GM21390 (cell line): Measurements from ENCODE around the gene BCL7A.

ENCODE experiments used
- ATAC-seq: cut with Tn5 transposase; IDR thresholded peaks from one replicate; pipeline ENCODE4 v1.9.1; 2021; ENCODE audit not compliant: unreplicated experiment

The BCL7A gene

GRCh38 chr12:121996945-121997612 is 24.6 kb upstream of the BCL7A start:
- no peak for ATAC-seq

DNA sequence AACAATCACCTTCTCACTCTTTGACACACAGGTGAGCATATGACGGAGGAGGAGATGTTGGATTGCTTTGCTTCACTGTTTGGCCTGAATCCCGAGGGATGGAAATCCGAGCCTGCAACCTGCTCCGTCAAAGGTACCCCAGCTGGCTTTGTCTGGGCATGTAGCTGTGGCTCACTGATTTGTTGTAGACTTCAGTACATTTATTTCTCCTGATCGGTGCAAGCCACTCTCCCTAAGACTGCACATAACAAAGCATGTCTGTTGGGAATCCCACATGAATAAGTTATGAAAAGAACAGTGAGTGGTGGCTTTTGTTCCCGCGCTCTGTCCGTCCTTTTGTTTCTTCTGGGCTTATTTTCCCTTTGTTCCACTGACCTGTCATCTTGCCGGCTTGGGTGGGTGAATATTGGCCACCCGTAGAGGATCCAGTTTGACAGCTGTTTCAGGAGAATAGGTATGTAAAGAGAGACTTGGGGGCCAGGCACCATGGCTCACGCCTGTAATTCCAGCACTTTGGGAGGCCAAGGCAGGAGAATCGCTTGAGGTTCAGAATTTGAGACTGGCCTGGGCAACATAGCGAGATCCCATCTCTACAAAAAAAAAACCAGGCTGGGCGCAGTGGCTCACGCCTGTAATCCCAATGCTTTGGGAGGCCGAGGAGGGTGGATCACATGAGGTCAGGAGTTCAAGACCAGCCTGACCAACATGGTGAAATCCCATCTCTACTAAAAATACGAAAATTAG is 20.0 kb upstream of the BCL7A start:
- ATAC-seq: no peak

DNA sequence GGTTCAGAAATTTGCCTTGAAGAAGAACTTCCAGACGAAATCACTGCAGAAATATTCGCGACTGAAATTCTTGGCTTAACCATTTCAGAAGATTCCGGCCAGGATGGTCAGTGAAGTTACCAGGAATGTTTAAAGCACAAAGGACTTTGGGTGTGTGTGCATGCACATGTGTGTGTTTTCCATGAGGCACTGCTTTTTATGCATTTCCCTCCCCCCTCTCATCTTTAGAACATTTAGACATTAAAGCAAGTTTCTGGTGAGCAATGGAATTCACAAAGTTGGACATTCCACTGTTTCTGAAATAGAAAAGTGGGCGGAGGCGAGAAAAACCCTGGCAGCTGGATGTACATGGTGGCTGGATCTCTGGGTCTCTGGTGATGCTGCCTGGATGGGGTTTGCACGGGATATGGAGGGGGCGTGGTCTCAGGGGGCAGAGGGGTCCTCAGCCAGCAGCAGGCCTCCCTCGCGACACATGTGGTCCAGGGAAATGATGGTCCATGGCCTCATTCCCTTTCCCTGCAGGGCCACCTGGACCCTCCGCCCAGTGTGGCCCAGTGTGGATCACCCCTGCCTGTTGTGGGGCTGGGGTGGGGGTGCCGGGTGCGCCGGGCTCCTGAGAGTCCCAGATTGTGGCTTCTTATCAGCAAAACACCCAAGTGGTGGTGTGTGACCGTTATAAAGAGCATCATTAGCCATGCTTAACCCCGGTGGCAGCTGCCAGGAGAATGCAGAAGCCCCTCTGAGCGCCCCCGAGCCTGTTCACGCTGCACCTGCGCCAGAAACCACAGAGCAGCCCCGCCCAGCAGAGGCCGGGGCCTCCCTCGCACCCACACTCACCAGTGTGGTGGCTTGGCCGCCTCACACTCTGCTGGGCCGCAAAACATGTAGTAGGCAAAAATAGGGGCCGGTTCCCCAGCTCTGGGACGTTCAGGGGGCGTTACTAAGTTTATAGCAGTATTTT is 17.8 kb upstream of the BCL7A start:
- ATAC-seq: no peak

- ATAC-seq: no peak
These were observed 17.0 kb upstream of the BCL7A start for GRCh38 chr12:122004633-122005071.

- no peak for ATAC-seq
These were observed 16.4 kb upstream of the BCL7A start for GRCh38 chr12:122005252-122005776.

- ATAC-seq: no peak
These were observed 15.3 kb upstream of the BCL7A start for GRCh38 chr12:122006186-122006926.

GRCh38 chr12:122009741-122010140 is 11.9 kb upstream of the BCL7A start:
- ATAC-seq: no peak

DNA sequence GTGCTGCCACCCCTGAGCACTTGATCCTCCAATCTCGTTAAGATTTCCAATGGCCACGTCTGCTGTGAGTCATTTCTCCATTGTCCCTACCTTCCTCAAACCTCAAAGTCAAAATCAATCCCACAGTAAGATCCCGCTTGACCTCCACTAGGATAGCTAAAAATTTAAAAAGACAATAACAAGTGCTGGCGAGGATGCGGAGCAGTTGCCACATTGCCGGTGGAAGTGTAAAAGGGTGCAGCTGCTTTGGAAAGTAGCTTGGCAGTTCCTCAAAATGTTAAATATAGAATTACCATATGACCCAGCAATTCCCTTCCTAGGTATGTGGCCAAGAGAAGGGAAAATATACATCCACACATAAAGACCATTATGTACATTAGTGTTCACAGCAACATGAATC is 9.5 kb upstream of the BCL7A start:
- ATAC-seq: no peak

GRCh38 chr12:122013136-122013535 is 8.5 kb upstream of the BCL7A start:
- ATAC-seq: no peak

GRCh38 chr12:122013791-122014590 is 7.7 kb upstream of the BCL7A start:
- no peak for ATAC-seq

DNA sequence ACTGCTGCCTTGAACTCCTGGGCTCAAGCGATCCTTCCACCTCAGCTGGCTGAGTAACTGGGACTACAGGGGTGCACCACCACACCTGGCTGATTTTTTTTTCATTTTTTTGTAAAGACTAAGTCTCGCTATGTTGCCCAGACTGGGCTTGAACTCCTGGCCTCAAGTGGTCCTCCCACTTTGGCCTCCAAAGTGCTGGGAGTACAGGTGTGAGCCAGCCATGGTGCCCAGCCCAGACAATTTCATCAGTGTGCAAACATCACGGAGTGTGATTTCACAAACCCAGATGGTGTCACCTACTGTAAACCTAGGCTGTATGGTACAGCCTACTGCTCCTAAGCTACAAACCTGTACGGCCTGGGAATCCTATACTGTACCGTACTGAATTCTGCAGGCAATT is 6.9 kb upstream of the BCL7A start:
- no peak for ATAC-seq

DNA sequence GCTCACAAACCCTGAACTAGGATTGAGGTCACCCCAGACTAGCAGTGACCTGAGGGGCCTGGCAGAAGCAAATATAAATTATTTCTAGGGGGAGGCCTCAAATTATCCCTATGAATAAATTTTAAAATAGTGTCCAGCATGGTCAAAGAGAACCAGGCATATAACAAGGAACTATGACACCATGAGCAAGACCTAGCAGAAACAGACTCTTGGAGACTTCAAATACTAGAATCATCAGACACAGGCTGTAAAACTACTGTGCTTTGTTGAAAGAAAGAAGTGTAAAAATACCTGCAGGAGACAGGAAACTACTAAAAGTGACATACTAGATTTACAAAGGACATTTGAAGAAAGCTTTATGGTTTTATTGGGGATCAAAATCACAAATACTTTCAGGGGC is 3.2 kb upstream of the BCL7A start:
- no peak for ATAC-seq

- no peak for ATAC-seq
These were observed 2.7 kb upstream of the BCL7A start for GRCh38 chr12:122018937-122019336.

- no peak for ATAC-seq
These were observed 890 bp upstream of the BCL7A start for GRCh38 chr12:122020795-122021192.

DNA sequence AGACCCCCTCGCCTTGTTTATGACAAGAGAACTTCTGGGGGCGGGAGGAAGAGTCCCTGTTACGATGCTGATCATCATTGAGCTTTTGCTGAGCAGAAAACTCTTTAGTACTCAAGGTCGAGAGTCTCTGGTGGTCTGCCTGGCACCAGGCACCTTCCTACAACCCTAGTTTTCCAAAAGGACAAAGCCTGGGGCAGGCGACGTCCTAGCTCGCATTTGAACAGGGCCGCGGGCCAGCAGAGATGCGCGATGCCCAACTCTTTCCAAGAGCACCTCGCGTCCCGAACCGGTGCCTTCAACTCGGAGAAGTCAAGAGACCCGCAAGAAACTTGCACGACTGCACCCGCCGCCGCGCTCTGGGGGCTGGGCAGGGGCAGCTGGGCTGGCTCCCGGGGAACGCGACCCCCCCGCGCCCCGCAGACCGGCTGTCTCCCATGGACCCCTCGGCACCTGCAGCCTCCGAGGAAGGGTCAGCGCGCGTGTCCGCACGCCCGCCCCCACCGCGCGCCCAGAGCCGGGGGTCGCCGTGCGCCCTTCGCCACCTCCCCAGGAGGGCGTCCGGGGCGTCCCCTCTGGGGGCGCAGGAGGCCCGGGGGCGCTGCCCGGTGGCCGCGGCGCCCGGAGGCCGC is 377 bp upstream of the BCL7A start:
- ATAC-seq: no peak

DNA sequence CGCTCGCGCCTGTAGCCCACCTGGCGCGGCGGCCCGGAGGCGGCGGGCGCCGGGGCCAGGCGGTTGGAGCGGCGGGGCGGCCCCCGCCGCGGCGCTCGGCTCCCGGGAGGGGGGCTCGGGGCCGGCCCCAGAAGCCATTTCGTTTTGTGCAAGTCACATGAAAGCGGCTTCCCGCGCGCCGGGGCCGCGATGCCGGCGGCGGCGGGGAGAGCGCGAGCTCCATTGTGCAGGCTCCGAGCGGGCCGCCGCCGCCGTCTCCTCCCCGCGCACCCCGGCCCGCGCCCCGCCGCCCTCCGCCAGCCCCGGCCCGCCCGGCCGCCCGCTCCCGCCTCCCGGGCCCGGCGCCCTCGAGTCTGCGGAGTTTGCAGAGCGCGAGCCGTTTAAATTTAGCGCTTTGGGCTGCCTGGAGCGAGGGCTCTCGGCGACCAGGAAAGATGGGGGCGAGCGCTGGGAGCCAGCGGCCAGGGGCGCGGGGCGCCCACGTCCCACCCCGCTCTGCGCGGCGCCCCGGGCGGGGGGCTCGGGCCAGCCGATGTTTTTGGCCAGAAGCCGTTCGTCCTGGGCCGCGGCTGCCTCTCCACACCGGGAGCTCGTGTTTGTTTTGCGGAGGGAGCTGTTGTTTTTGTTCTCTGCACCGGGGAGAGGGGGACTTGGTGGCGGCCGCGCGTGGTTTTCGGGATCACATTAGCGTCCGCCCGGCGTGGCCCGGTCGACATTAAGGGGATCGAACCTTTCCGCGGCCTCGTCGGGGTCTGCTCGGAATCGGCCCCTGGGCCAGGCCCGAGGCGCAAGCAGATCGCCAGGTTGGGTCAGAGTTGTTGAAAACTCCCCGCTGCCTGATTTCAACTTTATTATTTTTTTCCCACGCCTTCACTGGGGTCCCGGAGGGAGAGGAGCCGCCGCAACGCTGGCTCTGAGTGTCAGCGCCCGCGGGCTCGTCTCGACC is 982 bp downstream of the BCL7A start:
- ATAC-seq: no peak

DNA sequence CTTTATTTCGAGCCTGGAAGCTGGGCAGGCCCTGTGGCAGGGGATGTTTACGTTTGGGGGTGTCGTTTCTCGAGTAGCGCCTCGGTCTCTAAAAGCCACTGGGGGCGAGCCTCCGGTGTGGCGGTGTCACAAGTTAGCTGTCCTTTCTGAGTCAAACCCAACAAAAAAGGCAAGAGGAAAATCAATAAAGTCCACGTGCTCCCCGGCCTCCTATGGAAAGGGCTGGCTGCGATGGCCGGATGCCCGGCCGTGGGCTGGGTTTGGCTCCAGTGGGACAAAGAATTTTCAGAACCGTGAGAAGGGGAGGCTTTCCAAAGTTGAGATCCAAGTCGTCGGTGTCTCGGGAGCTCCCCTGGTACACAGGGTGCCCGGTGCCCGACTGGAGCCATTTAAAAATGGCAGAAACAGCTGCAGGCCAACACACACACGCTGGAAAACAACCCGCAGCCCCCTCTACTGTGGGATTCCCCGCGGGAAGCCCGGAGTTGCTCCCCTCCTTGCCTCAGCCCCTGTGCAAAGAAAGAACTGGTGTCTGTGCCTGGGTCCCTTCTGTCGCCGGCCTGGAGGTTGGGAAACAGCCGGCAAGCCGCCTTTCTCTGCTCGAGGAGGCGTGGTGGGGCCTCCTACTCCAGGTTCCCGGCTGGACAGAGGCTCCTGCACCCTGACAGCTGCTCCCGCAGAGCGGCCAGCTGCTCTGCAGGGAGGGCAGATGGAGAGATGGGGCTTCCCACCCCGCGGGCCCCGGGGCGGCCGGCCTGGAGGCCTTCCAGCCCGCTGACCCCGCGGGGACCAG is 1.9 kb downstream of the BCL7A start:
- ATAC-seq: no peak
